GM12801 (cell line): ENCODE measurements around the gene DCDC1.

Experiments
- TF ChIP-seq, protein P1 (sequence below): IDR thresholded peaks from one replicate; pipeline ENCODE4 v1.5.1; 2011; ENCODE audit warnings: control low read depth; ENCODE audit not compliant: insufficient read length; ENCODE audit errors: extremely low read depth

The DCDC1 gene

DNA sequence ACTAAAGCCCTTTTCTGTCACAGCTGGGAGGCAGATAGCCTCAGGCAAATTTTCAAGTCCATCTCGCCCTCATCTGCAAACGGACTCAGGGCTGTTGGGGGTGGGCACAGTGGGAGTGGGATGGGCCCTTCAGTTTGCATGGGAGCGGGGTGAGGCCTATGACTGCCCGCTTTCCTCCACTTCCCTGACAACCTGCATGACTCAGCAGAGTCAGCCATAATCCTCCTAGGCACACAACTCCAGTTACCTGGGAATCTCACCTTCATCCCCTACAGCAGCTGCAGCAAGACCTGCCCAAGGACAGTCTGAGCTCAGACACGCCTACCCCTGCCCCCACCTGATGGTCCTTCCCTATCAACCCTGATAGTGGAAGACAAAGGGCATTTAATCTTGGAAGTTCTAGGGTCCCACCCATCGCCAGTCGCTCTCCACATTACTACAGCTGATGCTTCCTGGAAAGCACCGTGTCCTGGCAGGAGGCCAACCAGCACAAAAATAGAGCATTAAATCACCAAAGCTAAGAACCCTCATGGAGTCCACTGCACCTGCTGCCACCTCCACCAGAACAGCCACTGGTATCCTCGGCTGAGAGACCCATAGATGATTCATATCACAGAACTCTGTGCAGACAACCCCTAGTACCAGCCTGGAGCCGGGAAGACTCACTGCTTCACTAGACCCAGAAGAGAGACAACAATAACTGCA, 319.3 kb downstream of the DCDC1 start:
- TF ChIP-seq, protein P1, sequence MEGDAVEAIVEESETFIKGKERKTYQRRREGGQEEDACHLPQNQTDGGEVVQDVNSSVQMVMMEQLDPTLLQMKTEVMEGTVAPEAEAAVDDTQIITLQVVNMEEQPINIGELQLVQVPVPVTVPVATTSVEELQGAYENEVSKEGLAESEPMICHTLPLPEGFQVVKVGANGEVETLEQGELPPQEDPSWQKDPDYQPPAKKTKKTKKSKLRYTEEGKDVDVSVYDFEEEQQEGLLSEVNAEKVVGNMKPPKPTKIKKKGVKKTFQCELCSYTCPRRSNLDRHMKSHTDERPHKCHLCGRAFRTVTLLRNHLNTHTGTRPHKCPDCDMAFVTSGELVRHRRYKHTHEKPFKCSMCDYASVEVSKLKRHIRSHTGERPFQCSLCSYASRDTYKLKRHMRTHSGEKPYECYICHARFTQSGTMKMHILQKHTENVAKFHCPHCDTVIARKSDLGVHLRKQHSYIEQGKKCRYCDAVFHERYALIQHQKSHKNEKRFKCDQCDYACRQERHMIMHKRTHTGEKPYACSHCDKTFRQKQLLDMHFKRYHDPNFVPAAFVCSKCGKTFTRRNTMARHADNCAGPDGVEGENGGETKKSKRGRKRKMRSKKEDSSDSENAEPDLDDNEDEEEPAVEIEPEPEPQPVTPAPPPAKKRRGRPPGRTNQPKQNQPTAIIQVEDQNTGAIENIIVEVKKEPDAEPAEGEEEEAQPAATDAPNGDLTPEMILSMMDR, result no peak

DNA sequence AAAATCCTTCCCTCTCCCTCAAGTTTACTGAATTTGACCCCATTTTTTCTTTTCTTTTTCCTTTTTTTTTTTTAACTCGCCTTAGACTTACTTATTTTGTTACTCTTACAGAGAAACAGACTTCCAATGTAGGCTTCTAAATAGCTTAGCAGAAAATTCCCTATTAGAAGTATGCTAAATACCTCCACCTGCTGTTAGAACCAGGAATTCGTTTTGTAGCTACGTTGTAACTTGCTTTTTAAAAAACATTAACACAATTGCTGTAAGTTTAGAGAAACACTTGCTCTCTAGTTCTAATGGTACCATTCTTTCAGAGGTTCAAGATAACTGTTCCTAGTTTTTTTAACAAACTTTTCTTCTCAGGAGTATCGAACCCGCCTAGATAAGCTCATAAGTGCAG, 324.2 kb downstream of the DCDC1 start:
- TF ChIP-seq, protein P1, result no peak

DNA sequence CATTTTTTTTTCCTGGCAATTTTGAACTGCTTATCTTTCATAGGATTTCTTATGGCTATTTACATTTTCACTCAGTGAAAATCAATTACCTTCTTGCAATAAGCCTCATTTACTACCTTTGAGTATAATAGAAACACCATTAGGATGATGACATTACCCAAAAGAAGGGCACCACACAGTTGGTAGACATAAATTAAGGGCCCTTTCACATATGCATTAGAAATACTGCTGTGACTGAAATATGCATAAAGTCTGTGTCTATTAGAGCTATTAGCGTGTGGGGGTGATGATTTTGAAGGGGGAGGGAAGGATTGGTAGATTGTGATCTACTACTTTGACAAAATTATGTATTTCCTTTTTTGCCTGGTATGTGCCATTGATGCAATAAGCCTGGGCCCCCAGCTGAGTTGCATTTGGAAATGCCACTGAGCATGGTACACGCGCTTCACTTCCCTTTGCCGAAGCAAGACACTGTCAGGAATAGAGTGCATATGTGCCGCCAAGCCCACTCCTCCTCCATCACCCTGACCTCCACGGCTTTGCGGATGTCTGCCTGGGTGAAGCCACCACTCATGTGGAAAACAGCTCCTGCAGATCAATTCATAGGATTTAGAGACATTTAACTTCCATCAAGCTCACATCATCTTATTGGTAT, 339.3 kb downstream of the DCDC1 start:
- TF ChIP-seq, protein P1, result no peak

DNA sequence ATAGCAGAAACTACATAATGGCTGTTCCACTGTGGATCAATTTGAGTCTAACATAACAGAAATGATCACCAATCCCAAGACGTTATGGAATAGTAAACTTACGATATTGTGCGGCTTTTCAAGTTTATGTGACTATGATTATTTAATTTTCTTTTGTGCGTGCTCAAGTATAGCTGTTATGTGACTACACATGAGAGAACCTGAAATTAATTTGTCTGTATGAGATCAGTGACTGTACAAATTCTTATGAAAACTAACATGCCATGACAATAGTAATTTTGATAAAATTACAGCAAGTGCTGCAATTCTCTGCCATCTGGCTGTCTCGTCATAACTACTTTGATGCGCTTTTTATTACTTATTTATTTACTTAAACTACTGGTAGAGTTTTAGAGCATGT, 343.2 kb downstream of the DCDC1 start:
- TF ChIP-seq, protein P1, result no peak

DNA sequence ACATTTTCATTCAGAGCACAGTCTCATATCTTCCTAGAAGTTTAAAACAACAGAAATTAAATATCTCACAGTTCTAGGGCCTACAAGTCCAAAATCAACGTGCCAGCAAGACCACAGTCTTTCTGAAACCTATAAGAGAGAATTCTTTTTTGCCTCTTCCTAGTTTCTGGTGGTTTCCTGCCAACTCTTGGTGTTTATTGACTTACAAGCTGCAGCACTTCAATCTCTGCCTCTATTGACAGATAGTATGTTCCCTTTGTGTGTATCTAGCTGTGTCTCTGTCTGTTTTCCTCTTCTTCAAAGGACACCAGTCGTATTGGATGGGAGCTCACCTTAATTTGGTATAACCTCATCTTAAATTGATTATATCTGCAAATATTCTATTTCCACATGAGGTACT, 347.5 kb downstream of the DCDC1 start:
- TF ChIP-seq, protein P1, result no peak

DNA sequence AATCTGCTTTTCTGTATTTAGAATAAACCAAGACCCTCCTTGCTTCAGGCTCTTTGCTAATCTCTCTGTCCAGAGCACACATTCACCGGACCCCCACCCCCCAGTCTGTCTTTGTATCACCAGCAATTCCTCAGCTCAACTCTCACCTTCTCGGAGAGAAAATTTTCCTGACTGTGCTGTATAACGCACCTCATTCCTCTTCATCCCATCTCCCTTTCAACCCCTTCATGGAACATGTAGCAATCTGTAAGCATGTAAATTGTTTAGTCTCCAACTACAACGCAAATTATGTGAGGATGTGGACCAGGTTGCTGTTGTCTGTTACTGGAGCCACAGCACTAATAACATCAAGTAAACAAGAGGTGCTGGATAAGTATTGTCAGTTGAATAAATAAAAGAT, 349.8 kb downstream of the DCDC1 start:
- TF ChIP-seq, protein P1, result no peak

DNA sequence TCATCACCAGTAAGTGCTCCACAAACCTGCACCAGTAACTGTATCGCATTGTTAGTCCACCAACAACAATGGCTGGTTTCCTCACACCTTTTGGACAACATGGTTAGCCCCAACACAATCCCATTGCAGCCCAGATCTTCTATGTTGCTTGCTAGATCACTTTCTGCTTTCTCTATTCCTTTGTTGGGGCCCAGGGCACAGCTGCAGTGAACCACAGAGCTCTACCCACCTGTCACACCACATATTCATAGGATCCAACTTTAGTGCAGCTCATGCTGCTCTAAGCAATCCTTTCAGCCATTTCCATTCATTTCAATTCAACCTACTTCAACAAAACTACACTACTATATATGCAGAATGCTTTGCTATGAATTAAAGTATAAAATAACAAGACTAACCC, 364.3 kb downstream of the DCDC1 start:
- TF ChIP-seq, protein P1, result no peak
